SU-DHL-6 (cell line): ENCODE measurements around the gene OR2L13.

Source experiments
- CTCF ChIP-seq: fragments of 200-600 bp; sonication (generic); IDR thresholded peaks from one replicate; pipeline ENCODE4 v1.5.1; 2017; ENCODE audit warnings: antibody characterized with exemption, mild to moderate bottlenecking, low read length, moderate library complexity; ENCODE audit not compliant: insufficient read depth, poor library complexity, severe bottlenecking
- EZH2phosphoT487 ChIP-seq: fragments of 200-600 bp; sonication (generic), shearing (Covaris generic); conservative IDR thresholded peaks from 2 replicates; pipeline ENCODE4 v1.6.1; 2018; ENCODE audit warnings: mild to moderate bottlenecking, antibody characterized with exemption, low read length, moderate library complexity, mixed read lengths

GRCh38 chr1:248144513-248145198 is 49.7 kb downstream of the OR2L13 start, which contains the start of gene OR2M5:
- TF ChIP-seq CTCF (no peak), EZH2phosphoT487 (no peak)
